MM.1S (cell line): ENCODE data around the gene TLR4.

Source experiments
- DNase-seq: peaks from one replicate; pipeline ENCODE4 v3.0.0-alpha.2; 2015
- H2AFZ ChIP-seq: fragments of 300-600 bp; sonication (generic); 2 replicates; pipeline ENCODE4 v1.6.0; 2016; ENCODE audit warnings: antibody characterized with exemption, low read length
- H3F3A ChIP-seq: fragments of 300-600 bp; sonication (generic); 2 replicates; pipeline ENCODE4 v1.6.1; 2016; ENCODE audit warnings: mild to moderate bottlenecking, antibody characterized with exemption, low read length, moderate library complexity, mixed read lengths; ENCODE audit not compliant: insufficient read depth
- H3K27ac ChIP-seq: fragments of 300-600 bp; sonication (generic); 2 replicates; pipeline ENCODE4 v1.5.1; 2016; ENCODE audit warnings: mild to moderate bottlenecking, low read length
- H3K27me3 ChIP-seq: fragments of 300-600 bp; sonication (generic); replicated peaks from 2 replicates; pipeline ENCODE4 v1.6.0; 2016; ENCODE audit warnings: low read length; ENCODE audit not compliant: insufficient read depth
- H3K36me3 ChIP-seq: fragments of 300-600 bp; sonication (generic); replicated peaks from 2 replicates; pipeline ENCODE4 v1.6.1; 2016; ENCODE audit warnings: mild to moderate bottlenecking, low read length, mixed read lengths; ENCODE audit not compliant: insufficient read depth
- H3K4me1 ChIP-seq: fragments of 300-600 bp; sonication (generic); 2 replicates; pipeline ENCODE4 v1.6.1; 2016; ENCODE audit warnings: low read length, mixed read lengths
- H3K4me2 ChIP-seq: fragments of 300-600 bp; sonication (generic); 2 replicates; pipeline ENCODE4 v1.6.0; 2016; ENCODE audit warnings: low read depth, low read length
- H3K4me3 ChIP-seq: fragments of 300-600 bp; sonication (generic); 2 replicates; pipeline ENCODE4 v1.5.1; 2016; ENCODE audit warnings: low read length, mixed read lengths
- H3K79me2 ChIP-seq: fragments of 300-600 bp; sonication (generic); 2 replicates; pipeline ENCODE4 v1.6.1; 2016; ENCODE audit warnings: mixed run types, low read length, mixed read lengths
- H3K9ac ChIP-seq: fragments of 300-600 bp; sonication (generic); 2 replicates; pipeline ENCODE4 v1.6.1; 2016; ENCODE audit warnings: low read length, mixed read lengths
- H3K9me2 ChIP-seq: fragments of 300-600 bp; sonication (generic); replicated peaks from 2 replicates; pipeline ENCODE4 v1.6.1; 2016; ENCODE audit warnings: mild to moderate bottlenecking, low read length, mixed read lengths; ENCODE audit not compliant: insufficient read depth
- H3K9me3 ChIP-seq: fragments of 300-600 bp; sonication (generic); replicated peaks from 2 replicates; pipeline ENCODE4 v1.6.1; 2016; ENCODE audit warnings: mild to moderate bottlenecking, low read length, mixed read lengths; ENCODE audit not compliant: insufficient read depth
- H4K20me1 ChIP-seq: fragments of 300-600 bp; sonication (generic); 2 replicates; pipeline ENCODE4 v1.6.1; 2016; ENCODE audit warnings: mild to moderate bottlenecking, low read length, moderate library complexity, mixed read lengths; ENCODE audit not compliant: insufficient read depth
- EZH2 ChIP-seq: fragments of 300-600 bp; sonication (generic); optimal IDR thresholded peaks from 2 replicates; pipeline ENCODE3; 2017; ENCODE audit warnings: low read depth, mild to moderate bottlenecking, antibody characterized with exemption, low read length, mixed read lengths
- EZH2phosphoT487 ChIP-seq: fragments of 300-600 bp; sonication (generic); IDR thresholded peaks from 2 replicates; pipeline ENCODE4 v1.6.1; 2018; ENCODE audit warnings: antibody characterized with exemption, low read length
- TF ChIP-seq, protein P1 (sequence below): fragments of 300-600 bp; sonication (generic); IDR thresholded peaks from 2 replicates; pipeline ENCODE4 v1.5.1; 2016; ENCODE audit warnings: antibody characterized with exemption, low read length, mixed read lengths

TLR4 gene

DNA sequence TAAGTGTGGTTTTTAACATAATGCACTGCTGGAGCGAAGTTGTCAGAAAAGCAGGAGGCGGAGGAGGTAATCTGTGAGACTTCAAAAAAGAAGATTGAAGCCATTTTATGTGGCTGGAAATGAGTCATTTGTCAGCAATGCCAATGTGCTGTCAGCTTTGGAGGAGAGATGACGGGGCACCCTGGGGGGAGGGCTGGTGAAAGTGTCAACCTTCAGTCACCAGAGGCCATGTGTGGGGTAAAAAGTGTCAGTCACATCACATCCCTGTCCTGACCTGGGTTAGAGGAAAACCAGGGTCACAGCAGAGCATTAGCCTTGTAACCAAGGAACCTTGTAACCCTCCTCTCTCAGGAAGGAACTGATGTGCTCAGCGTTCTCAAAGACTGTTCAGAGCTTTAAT is 59.1 kb downstream of the TLR4 start:
- no peaks in the 10 kb centered on the region for H3K79me2 ChIP-seq
- no peaks in the 10 kb centered on the region for H3F3A ChIP-seq
- H3K9me2 ChIP-seq: no peaks in the 10 kb centered on the region
- TF ChIP-seq EZH2phosphoT487: no peak
- TF ChIP-seq, protein P1, sequence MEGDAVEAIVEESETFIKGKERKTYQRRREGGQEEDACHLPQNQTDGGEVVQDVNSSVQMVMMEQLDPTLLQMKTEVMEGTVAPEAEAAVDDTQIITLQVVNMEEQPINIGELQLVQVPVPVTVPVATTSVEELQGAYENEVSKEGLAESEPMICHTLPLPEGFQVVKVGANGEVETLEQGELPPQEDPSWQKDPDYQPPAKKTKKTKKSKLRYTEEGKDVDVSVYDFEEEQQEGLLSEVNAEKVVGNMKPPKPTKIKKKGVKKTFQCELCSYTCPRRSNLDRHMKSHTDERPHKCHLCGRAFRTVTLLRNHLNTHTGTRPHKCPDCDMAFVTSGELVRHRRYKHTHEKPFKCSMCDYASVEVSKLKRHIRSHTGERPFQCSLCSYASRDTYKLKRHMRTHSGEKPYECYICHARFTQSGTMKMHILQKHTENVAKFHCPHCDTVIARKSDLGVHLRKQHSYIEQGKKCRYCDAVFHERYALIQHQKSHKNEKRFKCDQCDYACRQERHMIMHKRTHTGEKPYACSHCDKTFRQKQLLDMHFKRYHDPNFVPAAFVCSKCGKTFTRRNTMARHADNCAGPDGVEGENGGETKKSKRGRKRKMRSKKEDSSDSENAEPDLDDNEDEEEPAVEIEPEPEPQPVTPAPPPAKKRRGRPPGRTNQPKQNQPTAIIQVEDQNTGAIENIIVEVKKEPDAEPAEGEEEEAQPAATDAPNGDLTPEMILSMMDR: no peak
- TF ChIP-seq EZH2: no peak
- no peaks in the 10 kb centered on the region for H4K20me1 ChIP-seq
- no peak overlapping the region for H3K4me3 ChIP-seq
- H2AFZ ChIP-seq: no peak overlapping the region
- H3K4me2 ChIP-seq: no peak overlapping the region
- H3K4me1 ChIP-seq: no peaks in the 10 kb centered on the region
- DNase-seq: no peak
- H3K27me3 ChIP-seq: no peaks in the 10 kb centered on the region
- H3K27ac ChIP-seq: no peak overlapping the region
- H3K9me3 ChIP-seq: no peaks in the 10 kb centered on the region
- H3K9ac ChIP-seq: no peak overlapping the region
- H3K36me3 ChIP-seq: no peaks in the 10 kb centered on the region

DNA sequence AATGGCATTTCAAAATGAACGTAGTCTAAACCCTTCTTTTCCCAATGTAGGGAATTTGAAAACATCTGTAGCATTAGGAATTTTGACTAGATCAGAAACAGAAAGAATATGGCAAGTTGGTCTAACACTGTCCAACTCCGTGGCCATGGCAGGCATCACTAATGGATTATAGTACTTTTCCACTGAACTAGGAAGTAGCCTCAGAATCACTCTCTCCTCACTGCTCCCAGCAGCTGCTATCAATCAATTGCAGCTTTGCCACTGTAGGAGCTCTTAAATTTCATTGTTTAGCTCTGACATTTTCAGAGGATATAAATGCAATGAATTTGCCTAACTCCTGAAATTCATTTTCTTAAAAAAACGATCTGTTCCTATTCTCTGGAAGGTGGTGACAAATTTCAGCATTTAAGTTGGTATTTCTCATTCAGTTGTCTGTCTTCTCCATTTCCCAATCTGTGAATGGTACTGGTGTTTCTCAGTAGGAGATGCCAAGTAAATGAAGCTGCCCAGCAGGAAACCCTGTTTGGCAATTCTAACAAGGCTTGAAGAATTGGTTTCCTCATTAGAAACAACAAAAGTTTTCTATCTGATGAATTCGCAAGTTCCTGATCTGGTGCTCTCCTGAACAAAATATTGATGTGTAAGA is 64.7 kb downstream of the TLR4 start:
- TF ChIP-seq, protein P1: no peak
- TF ChIP-seq EZH2phosphoT487 (no peak), EZH2 (no peak)
- Histone ChIP-seq H3K9me3 (no peaks in the 10 kb centered on the region), H3K9ac (no peak overlapping the region), H3K4me2 (no peak overlapping the region), H3K9me2 (no peaks in the 10 kb centered on the region), H3K4me3 (no peak overlapping the region), H3F3A (no peaks in the 10 kb centered on the region), H4K20me1 (no peaks in the 10 kb centered on the region), H3K27me3 (no peaks in the 10 kb centered on the region), H3K4me1 (no peaks in the 10 kb centered on the region), H3K79me2 (no peaks in the 10 kb centered on the region), H2AFZ (no peak overlapping the region), H3K36me3 (no peaks in the 10 kb centered on the region), H3K27ac (no peak overlapping the region)
- no peak for DNase-seq

DNA sequence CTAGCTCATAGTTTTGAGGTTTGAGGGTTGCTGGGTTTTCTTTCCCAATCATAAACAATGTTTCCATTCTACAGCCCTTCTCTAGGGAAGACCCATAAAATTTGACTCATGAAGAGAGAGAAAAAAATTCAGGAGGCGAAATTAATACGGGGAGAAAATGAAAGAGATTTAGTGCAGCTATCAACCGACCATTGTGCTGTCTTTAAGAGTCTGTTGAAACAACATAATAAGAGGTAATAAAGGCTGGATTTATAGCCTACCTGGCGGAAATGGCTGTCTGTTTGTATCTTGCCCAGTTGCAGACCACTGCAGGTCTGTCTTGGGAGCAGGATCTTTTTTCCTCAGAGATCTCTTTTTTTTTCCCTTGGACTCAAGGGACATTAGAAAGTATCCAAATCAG is 66.9 kb downstream of the TLR4 start:
- Histone ChIP-seq H3K9ac (no peak overlapping the region), H3K36me3 (no peaks in the 10 kb centered on the region), H3K4me3 (no peak overlapping the region), H3K27ac (no peak overlapping the region), H2AFZ (no peak overlapping the region), H3K4me1 (0 out of 2 replicates have a peak, but pooled peaks cover under 1% of the 10 kb centered on the region), H4K20me1 (no peaks in the 10 kb centered on the region), H3K9me2 (no peaks in the 10 kb centered on the region), H3K9me3 (no peaks in the 10 kb centered on the region), H3K4me2 (no peak overlapping the region), H3K79me2 (no peaks in the 10 kb centered on the region), H3K27me3 (no peaks in the 10 kb centered on the region), H3F3A (no peaks in the 10 kb centered on the region)
- no peak for DNase-seq
- TF ChIP-seq, protein P1: no peak
- TF ChIP-seq EZH2: no peak
- TF ChIP-seq EZH2phosphoT487: no peak
